ENCODE measurements around the gene TFAP2E.
"Not testable (repeated sequence)": the region's sequence is repeated elsewhere in the genome, so short reads cannot be mapped to it uniquely, and the experiment has no call there.

The TFAP2E gene

GRCh38 chr1:35574125-35574654 is 1.1 kb downstream of the TFAP2E start:
- DNase-seq (ENCODE audit: low read depth, low spot score): no peak

GRCh38 chr1:35574655-35575415 is 1.7 kb downstream of the TFAP2E start:
- DNase-seq (ENCODE audit: low read depth, low spot score): no peak

DNA sequence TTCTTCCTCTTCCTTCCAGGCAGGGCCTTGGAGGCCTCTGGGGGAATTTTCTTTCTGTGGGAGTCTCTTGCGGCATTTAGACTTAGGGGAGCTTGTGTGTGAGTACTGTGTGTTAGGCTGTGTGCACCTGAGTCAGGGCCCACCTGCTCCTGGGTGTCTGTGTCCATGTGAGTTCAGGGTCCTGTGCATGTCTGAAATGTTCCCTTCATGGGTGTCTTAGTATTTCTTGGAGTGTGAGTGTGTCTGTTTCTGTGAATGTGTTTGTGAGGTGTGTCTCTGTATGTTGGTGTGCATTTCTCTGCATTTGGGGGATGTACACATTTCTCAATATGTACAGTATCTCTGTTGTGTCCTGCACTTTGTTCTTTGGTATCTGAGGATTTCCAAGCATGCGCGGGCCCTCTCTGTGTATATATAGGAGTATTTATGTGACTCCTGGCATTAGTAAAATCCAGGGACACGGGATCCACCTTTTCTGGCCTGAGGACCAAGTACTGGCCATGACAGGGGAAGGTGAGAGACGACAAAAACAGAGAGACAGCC is 2.4 kb downstream of the TFAP2E start:
- DNase-seq (ENCODE audit: low read depth, low spot score): no peak

DNA sequence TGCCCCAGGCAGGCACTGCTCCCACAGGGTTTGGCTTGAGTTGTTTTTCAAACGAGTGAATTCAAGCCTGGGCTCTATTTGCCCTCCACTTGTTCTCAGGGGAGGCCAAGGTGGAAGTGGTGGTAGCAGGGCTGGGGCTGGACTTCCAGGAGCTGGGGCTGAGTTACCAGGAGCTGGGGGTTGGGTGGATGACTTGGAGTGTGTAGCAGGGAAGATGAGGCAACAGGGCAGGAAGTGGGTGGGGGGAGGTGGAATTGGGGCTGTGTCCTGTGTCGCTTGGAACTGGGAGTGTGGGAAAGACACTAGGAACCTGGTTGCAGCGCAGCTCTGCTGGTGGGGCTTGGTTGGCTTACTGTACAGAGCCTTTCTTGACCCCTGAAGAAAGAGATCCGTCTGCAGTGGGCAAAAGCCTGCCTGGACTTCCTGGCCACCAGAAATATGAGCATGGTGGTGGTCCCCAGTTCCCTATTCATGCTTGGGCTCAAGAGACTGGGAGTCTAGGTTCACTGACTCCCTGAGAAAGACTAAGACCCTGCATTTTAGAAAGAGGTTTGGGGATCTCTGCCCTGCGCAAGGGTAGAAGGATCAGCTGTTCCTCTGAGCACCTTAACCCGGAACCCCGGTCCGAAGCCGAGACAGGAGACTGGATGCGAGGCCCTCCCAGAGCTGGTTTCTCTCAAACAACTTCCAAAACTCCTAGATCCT is 3.1 kb downstream of the TFAP2E start:
- DNase-seq (ENCODE audit: low read depth, low spot score): no peak

DNA sequence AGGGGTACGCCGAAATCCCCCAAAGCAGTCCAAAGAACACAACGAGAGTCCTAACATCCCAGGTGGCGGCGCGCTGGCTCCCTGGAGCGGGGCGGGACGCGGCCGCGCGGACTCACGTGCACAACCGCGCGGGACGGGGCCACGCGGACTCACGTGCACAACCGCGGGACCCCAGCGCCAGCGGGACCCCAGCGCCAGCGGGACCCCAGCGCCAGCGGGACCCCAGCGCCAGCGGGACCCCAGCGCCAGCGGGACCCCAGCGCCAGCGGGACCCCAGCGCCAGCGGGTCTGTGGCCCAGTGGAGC is 3.6 kb downstream of the TFAP2E start:
- DNase-seq (ENCODE audit: low read depth, low spot score): not testable (repeated sequence)

DNA sequence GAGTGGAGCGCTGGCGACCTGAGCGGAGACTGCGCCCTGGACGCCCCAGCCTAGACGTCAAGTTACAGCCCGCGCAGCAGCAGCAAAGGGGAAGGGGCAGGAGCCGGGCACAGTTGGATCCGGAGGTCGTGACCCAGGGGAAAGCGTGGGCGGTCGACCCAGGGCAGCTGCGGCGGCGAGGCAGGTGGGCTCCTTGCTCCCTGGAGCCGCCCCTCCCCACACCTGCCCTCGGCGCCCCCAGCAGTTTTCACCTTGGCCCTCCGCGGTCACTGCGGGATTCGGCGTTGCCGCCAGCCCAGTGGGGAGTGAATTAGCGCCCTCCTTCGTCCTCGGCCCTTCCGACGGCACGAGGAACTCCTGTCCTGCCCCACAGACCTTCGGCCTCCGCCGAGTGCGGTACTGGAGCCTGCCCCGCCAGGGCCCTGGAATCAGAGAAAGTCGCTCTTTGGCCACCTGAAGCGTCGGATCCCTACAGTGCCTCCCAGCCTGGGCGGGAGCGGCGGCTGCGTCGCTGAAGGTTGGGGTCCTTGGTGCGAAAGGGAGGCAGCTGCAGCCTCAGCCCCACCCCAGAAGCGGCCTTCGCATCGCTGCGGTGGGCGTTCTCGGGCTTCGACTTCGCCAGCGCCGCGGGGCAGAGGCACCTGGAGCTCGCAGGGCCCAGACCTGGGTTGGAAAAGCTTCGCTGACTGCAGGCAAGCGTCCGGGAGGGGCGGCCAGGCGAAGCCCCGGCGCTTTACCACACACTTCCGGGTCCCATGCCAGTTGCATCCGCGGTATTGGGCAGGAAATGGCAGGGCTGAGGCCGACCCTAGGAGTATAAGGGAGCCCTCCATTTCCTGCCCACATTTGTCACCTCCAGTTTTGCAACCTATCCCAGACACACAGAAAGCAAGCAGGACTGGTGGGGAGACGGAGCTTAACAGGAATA is 4.2 kb downstream of the TFAP2E start:
- no peak for DNase-seq (ENCODE audit: low read depth, low spot score)

DNA sequence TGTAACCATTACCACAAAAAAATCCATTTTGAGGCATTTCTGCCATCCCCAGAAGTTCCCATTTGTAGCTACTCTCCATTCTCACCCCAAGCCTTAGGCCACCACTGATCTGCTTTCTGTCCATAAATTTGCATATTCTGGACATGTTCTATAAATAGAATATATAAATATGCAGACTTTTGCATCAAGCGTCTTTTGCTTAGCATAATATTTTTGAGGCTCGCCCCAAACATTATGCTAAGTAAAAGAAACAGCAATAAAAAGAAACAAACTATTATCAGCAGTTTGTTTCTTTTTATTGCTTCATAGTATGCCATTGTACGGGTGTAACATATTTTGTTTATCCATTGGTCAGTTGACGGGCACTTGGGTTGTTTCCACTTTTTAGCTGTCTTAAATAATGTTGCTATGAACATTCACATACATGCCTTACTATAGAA is 7.9 kb downstream of the TFAP2E start:
- no peak for DNase-seq (ENCODE audit: low read depth, low spot score)

GRCh38 chr1:35581621-35582020 is 8.5 kb downstream of the TFAP2E start:
- not testable (repeated sequence) for DNase-seq (ENCODE audit: low read depth, low spot score)

DNA sequence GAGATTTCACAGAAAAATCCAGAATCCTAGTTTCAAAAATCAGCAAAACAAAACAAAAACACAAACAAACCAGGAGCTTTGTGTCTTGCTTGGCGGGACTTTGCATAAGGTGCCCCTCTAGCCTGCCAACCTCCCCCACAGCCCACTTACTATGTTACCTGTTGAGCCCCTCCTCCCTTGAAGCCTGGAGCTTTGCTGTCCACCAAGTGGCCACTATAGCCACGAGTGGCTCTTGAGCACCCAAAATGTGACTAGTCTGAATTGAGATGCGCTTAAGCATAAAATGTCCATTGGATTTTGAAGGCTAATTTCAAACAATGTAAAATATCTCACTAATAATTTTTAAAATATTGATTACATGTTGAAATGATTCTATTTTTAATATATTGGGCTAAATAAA is 12.2 kb downstream of the TFAP2E start:
- DNase-seq (ENCODE audit: low read depth, low spot score): no peak

DNA sequence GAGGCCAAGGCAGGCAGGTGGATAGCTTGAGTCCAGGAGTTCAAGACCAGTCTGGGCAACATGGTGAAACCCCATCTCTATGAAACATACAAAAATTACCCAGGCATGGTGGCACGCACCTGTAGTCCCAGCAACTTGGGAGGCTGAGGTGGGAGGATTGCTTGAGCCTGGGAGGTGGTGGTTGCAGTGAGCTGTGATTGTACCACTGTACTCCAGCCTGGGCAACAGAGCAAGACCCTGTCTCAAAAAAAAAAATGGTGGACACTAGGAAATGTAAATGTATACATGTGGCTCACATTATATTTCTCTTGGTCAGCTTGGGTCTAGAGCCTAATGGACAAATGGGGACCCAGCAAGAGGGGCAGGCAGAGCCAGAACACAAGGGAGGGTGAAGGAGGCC is 12.7 kb downstream of the TFAP2E start:
- not testable (repeated sequence) for DNase-seq (ENCODE audit: low read depth, low spot score)

DNA sequence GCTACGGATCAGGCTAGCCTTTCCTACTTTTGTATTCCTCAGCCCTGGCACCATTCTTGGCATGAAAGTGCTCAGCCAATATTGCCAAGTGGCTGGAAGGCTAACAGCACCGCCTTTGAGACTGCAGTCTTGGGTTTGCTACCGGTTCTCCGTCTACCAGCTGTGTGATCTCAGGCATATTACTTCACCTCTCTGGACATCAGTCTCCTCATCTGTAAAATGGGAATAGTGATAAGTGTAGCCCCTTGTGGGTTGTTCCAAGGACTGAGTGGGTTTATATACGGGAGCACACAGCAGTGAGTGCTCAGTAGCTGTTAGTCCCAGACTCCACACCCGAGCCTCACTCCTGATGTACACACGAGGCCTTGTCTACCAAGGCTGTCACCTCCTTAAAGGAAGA is 13.7 kb downstream of the TFAP2E start:
- no peak for DNase-seq (ENCODE audit: low read depth, low spot score)

- no peak for DNase-seq (ENCODE audit: low read depth, low spot score)
These were observed 14.6 kb downstream of the TFAP2E start for GRCh38 chr1:35587736-35588135.

DNA sequence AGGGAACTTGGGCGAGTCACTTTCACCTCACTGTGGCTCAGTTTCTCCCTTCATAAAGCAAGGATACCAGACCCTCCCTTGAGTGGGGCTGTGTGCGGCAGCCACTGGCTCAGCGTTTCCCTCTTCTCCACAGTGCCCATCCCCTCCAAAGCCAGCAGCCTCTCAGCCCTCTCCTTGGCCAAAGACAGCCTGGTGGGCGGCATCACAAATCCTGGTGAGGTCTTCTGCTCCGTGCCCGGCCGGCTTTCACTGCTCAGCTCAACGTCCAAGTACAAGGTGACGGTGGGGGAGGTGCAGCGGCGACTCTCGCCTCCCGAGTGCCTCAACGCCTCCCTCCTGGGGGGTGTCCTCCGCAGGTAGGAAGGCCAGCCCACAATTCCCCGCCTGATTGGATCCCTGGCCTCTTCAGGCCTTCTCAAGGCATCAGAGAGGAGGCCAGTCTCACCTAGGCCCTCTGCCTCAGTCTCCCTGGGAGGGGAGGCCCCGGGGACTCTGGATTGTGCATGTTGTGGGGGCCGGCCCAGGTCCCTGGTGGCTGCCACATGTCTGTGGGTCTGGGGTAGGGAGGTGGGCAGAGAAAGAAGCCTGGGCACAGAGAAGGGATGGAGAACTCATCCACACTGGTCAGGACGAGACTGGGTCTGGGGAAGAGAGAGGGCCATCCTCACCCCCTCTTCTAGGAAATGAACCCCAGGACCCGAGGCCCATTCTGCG is 15.2 kb downstream of the TFAP2E start:
- no peak for DNase-seq (ENCODE audit: low read depth, low spot score)

DNA sequence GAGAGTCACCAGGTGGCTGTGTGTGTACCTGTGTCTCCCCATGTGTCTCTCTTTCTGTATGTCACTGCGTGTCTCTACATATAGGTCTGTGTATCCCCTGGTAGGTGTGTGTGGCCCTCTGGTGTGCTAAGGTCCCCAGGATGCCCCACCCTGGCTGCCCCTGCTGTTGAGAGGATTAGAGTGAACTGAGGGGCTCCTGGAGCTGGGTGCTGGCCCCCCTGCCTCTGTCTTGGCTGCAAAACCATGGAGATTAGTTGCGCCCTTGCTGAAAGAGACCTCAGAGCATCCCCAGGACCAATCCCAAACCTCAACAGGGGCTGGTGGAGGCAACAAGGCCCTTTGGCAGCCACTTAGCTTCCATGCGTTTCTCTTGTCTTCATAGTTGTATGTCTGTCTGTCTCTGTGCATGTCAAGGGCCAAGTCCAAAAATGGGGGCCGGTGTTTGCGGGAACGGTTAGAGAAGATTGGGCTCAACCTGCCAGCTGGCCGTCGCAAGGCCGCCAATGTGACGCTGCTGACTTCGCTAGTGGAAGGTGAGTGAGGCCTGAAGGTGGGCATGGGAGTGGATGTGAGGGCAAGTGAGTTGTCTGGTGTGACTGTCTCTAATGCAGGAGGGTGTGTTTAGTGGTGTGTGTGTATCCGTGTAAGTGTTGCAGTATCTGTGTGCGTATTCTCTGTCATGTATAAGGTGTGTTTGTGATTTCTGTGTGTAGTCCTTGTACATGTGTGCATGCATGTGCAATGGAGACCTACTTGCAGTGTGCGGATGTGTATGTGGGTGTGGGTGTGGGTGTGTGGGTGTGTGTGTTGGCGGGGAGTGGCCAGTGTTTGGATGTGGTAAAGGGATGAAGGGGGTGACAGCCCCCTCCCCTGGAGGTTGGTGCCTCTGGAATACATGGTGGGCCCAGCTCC is 16.7 kb downstream of the TFAP2E start:
- no peak for DNase-seq (ENCODE audit: low read depth, low spot score)

GRCh38 chr1:35590476-35591040 is 17.4 kb downstream of the TFAP2E start:
- no peak for DNase-seq (ENCODE audit: low read depth, low spot score)

DNA sequence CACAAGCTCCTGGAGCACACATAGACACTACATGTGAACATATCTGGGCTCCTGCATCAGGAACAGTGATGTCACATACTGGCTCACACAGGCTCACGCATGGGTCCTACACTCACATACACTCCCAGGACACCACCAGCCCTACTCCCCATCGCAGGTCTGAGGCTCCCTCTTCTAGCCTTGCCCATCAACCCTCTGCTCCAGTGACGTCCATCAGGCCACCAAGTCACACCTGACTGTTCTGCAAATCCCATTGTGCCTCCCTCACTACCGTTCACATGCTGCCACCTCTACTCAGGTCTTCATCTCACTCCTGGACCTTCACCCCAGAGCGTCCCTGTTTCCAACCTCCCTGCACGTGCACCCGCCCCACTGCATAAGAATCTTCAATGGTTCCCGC is 18.1 kb downstream of the TFAP2E start:
- no peak for DNase-seq (ENCODE audit: low read depth, low spot score)

- DNase-seq (ENCODE audit: low read depth, low spot score): no peak
These were observed 20.1 kb downstream of the TFAP2E start for GRCh38 chr1:35592991-35593769.

DNA sequence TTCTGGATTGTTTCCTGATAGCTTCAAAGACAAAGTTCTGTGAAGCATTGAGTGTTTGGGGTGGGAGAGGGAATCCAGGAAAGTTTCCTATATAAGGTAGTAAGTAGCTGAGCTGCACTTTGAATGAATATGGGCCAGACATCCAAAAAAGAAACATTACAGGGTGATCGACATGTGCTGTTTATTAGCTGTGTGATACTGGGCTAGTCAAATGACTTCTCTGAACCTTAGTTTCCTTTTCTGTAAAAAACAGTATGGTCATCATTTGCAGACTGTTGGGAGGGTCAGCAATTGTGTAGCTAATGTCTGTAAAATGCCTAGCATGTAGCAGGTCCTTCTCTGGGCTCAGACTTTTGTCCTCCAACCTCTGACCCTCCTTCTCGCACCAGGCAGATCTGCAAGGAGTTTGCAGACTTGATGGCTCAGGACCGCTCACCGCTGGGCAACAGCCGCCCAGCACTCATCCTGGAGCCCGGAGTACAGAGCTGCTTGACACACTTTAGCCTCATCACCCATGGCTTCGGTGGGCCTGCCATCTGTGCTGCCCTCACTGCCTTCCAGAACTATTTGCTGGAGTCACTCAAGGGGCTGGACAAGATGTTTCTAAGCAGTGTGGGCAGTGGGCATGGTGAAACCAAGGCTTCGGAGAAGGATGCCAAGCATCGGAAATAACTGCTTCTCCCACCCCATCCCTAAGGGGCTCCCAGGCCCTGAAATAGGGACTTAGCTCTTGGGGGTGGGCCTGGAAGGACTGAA is 21.1 kb downstream of the TFAP2E start:
- DNase-seq (ENCODE audit: low read depth, low spot score): no peak

Measured in smooth muscle cell of the brain vasculature (primary cell).